ENCODE results near the gene MORC3.
A peak's percentile ranks its signal among the peaks of the same experiment; 100 is the strongest.
"Not testable (repeated sequence)": the region's sequence is repeated elsewhere in the genome, so short reads cannot be mapped to it uniquely, and the experiment has no call there.

Gene MORC3

DNA sequence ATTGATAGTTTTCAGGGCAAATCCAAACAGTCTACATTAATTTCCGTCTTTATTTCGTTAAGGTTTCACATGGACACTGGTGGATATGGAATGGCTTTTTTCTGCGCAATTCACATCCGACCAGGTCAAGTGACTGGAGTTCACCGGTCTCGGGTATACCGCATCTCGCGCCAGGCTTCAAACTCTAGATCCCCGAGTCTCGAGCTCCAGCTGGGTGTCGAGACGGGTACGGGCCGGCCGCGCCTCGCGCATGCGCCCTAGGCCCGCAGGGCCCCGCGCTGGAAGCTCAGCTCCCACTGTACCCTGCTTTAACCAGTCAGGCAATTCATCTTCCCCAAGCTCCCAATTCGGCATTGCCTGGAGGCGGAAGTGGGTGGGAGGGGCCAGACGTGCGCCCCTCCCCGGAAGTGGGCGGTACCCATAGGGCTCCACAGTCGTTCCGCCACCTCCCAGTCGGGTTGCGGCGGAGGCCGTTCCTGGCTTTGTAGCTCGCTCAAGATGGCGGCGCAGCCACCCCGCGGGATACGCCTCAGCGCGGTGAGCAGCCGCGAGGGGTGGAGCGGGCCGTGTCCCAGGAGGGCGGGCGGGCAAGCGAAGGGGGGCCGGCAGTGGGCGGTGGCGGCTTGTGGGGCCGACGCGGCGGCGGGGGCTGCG is at the start of gene MORC3:
Gene MORC3, plus strand, starts transcription at position 431 of the 654 bp plus-strand sequence. Its CDS starts 68 bp downstream, at position 499.
- Histone ChIP-seq H3K27ac (ENCODE audit: low read length) (peak within 1 kb of the TSS; percentile 78), H3K4me3 (ENCODE audit: low read depth in 1 of 2, low read length in 2 of 2) (peak within 1 kb of the TSS; percentile 27 to 80; a peak in 3 of 4 replicates), H3K79me2 (ENCODE audit: insufficient read depth, low read length) (peaks cover 46% of the 10 kb centered on the region), H3K36me3 (ENCODE audit: insufficient read depth, low read length) (peaks cover 3% of the 10 kb centered on the region; the same call in 1 of the 2 replicates), H2AFZ (ENCODE audit: low read depth, low read length) (peak within 1 kb of the TSS; percentile 91), H4K20me1 (ENCODE audit: insufficient read depth, low read length) (peaks cover 2% of the 10 kb centered on the region; the same call in 1 of the 2 replicates), H3K4me2 (ENCODE audit: insufficient read depth, low read length) (peak within 1 kb of the TSS; percentile 66), H3K4me1 (ENCODE audit: insufficient read depth, low read length) (peaks cover 27% of the 10 kb centered on the region), H3K9me3 (ENCODE audit: insufficient read depth, low read length, severe bottlenecking) (no peaks in the 10 kb centered on the region), H3K27me3 (ENCODE audit: insufficient read depth, low read length, poor library complexity) (no peaks in the 10 kb centered on the region), H3K9ac (ENCODE audit: low read depth, low read length) (peak within 1 kb of the TSS; percentile 89)
- ATAC-seq (ENCODE audit: insufficient read depth, low read depth) (peak; percentile 88), DNase-seq (peak; percentile 99)
- no peak for TF ChIP-seq EZH2 (IDR thresholded peaks at IDR 0.05; ENCODE audit: borderline replicate concordance, low read depth, low read length, severe bottlenecking)
- TF ChIP-seq, protein P1, sequence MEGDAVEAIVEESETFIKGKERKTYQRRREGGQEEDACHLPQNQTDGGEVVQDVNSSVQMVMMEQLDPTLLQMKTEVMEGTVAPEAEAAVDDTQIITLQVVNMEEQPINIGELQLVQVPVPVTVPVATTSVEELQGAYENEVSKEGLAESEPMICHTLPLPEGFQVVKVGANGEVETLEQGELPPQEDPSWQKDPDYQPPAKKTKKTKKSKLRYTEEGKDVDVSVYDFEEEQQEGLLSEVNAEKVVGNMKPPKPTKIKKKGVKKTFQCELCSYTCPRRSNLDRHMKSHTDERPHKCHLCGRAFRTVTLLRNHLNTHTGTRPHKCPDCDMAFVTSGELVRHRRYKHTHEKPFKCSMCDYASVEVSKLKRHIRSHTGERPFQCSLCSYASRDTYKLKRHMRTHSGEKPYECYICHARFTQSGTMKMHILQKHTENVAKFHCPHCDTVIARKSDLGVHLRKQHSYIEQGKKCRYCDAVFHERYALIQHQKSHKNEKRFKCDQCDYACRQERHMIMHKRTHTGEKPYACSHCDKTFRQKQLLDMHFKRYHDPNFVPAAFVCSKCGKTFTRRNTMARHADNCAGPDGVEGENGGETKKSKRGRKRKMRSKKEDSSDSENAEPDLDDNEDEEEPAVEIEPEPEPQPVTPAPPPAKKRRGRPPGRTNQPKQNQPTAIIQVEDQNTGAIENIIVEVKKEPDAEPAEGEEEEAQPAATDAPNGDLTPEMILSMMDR (IDR thresholded peaks at IDR 0.05; ENCODE audit: borderline replicate concordance, extremely low read depth, low read length, poor library complexity, severe bottlenecking), result no peak

DNA sequence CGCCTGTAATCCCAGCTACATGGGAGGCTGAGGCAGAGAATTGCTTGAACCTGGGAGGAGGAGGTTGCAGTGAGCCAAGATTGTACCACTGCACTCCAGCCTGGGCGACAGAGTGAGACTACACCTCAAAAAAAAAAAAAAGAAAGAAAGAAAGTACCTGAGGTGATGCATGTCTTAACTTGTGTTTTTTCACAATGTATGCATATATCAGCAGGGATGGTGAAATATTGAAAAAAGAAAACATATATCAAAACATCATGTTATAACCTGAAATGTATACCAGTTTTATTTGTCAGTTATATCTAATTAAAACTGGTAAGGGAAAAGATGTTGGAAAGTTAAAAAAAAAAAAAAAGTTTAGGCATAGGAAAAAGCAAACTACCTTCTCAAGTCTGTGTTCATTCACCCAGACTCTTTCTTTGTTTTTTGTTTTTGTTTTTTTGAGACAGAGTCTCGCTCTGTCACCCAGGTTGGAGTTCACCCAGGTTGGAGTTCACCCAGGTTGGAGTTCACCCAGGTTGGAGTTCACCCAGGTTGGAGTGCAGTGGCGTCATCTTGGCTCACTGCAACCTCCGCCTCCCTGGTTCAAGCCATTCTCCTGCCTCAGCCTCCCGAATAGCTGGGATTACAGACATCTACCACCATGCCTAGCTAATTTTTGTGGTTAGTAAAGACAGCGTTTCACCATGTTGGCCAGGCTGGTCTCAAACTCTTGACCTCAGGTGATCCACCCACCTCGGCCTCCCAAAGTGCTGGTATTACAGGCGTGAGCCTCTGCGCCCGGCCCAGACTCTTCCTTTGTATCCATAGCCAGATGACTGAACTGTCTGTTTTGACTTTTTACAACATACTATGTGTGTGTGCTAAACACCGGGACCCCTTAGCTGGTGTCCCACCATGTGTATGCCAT is 49.0 kb upstream of the MORC3 start:
- not testable (repeated sequence) for H3K4me3 ChIP-seq (ENCODE audit: low read depth in 1 of 2, low read length in 2 of 2); H3K36me3 ChIP-seq (ENCODE audit: insufficient read depth, low read length); H3K27ac ChIP-seq (ENCODE audit: low read length); H3K4me1 ChIP-seq (ENCODE audit: insufficient read depth, low read length); H3K9ac ChIP-seq (ENCODE audit: low read depth, low read length); H3K27me3 ChIP-seq (ENCODE audit: insufficient read depth, low read length, poor library complexity); ATAC-seq (ENCODE audit: insufficient read depth, low read depth); H2AFZ ChIP-seq (ENCODE audit: low read depth, low read length); DNase-seq; H4K20me1 ChIP-seq (ENCODE audit: insufficient read depth, low read length); H3K9me3 ChIP-seq (ENCODE audit: insufficient read depth, low read length, severe bottlenecking); H3K79me2 ChIP-seq (ENCODE audit: insufficient read depth, low read length); H3K4me2 ChIP-seq (ENCODE audit: insufficient read depth, low read length)

DNA sequence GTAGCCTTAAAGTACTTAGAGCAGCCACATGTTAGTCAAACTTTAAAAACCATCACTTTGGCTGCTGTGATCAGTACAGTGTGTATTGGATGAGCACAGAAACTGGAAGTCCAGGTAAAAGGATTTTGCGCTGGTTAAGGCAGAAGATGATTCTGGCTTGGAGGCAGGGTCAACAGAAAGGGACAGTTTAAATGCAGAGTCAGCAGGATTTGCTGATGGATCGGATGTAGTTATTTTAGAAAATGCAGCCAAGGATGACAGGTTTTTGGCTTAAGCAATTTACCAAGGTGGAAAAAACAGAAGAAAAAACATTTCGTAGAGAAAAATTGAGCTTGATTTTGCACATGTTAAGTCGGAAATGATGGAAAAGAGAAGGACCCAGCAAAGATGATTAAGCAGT is 45.9 kb upstream of the MORC3 start:
- no peak for TF ChIP-seq EZH2 (IDR thresholded peaks at IDR 0.05; ENCODE audit: borderline replicate concordance, low read depth, low read length, severe bottlenecking)
- TF ChIP-seq, protein P1 (IDR thresholded peaks at IDR 0.05; ENCODE audit: borderline replicate concordance, extremely low read depth, low read length, poor library complexity, severe bottlenecking), result no peak
- no peak overlapping the region for H3K4me2 ChIP-seq (ENCODE audit: insufficient read depth, low read length)
- H3K27me3 ChIP-seq (ENCODE audit: insufficient read depth, low read length, poor library complexity), result no peaks in the 10 kb centered on the region
- no peak overlapping the region for H3K4me3 ChIP-seq (ENCODE audit: low read depth in 1 of 2, low read length in 2 of 2)
- H3K4me1 ChIP-seq (ENCODE audit: insufficient read depth, low read length), result no peaks in the 10 kb centered on the region
- no peak for ATAC-seq (ENCODE audit: insufficient read depth, low read depth)
- H3K36me3 ChIP-seq (ENCODE audit: insufficient read depth, low read length), result peaks cover 8% of the 10 kb centered on the region
- H2AFZ ChIP-seq (ENCODE audit: low read depth, low read length), result no peak overlapping the region
- no peak overlapping the region for H3K27ac ChIP-seq (ENCODE audit: low read length)
- DNase-seq, result no peak
- no peaks in the 10 kb centered on the region for H3K79me2 ChIP-seq (ENCODE audit: insufficient read depth, low read length)
- H4K20me1 ChIP-seq (ENCODE audit: insufficient read depth, low read length), result no peaks in the 10 kb centered on the region
- no peaks in the 10 kb centered on the region for H3K9me3 ChIP-seq (ENCODE audit: insufficient read depth, low read length, severe bottlenecking)
- no peak overlapping the region for H3K9ac ChIP-seq (ENCODE audit: low read depth, low read length)
